ENCODE data around the gene MAST4. TPM values are rescaled to one million over a fixed set of nuclear protein-coding genes. Genes with fewer than 3 reads are reported as not detected.

MAST4 gene
- total and polyA plus RNA-seq, 4 donors = 3.7 to 9.5 (median 6.5) TPM

GRCh38 chr5:66923922-66924321 lies 327.7 kb downstream of the MAST4 start (continued):
- TF ChIP-seq RAD21 (IDR thresholded peaks at IDR 0.05) = no peak
- TF ChIP-seq GABPA (IDR thresholded peaks at IDR 0.05 in 1 of 2, conservative IDR thresholded peaks at IDR 0.05 in 1 of 2) = no peak
- no peak for TF ChIP-seq FOXA1 (IDR thresholded peaks at IDR 0.05)
- TF ChIP-seq ATF3 (IDR thresholded peaks at IDR 0.05) = no peak
- no peak for TF ChIP-seq EGR1 (IDR thresholded peaks at IDR 0.05; ENCODE audit: low read depth in 2 of 2)

GRCh38 chr5:66927140-66927539 lies 330.9 kb downstream of the MAST4 start:
- no peak for DNase-seq (ENCODE audit: low spot score)
- Histone ChIP-seq H3K4me3 (ENCODE audit: low read depth in 1 of 3, low read length in 3 of 3) (no peak overlapping the region), H3K9me3 (ENCODE audit: control insufficient read depth in 4 of 4, low read length in 3 of 4) (no peaks in the 10 kb centered on the region), H3K4me1 (ENCODE audit: control insufficient read depth in 4 of 4, insufficient read depth in 4 of 4, low read length in 3 of 4) (no peaks in the 10 kb centered on the region), H3K27ac (ENCODE audit: low read depth in 1 of 2, low read length in 2 of 2) (no peak overlapping the region), H3K27me3 (ENCODE audit: control insufficient read depth in 4 of 4, insufficient read depth in 4 of 4, low read length in 3 of 4) (no peaks in the 10 kb centered on the region), H3K9ac (ENCODE audit: low read depth in 1 of 2, low read length in 2 of 2) (no peak overlapping the region), H3K36me3 (ENCODE audit: control insufficient read depth in 4 of 4, insufficient read depth in 3 of 4, low read depth in 1 of 4, low read length in 3 of 4) (no peaks in the 10 kb centered on the region)
- TF ChIP-seq FOXA2 (IDR thresholded peaks at IDR 0.05) (no peak), REST (IDR thresholded peaks at IDR 0.05) (no peak), MAX (IDR thresholded peaks at IDR 0.05) (no peak), SP1 (IDR thresholded peaks at IDR 0.05) (no peak), ZBTB33 (IDR thresholded peaks at IDR 0.05) (no peak), EGR1 (IDR thresholded peaks at IDR 0.05; ENCODE audit: low read depth in 2 of 2) (no peak), TAF1 (conservative IDR thresholded peaks at IDR 0.05) (no peak)

GRCh38 chr5:66929281-66929680 lies 333.1 kb downstream of the MAST4 start:
- no peak overlapping the region for H3K27ac ChIP-seq (ENCODE audit: low read depth in 1 of 2, low read length in 2 of 2)
- WGBS = 90% methylated on average over 1 of the region's 1 CpG
- no peaks in the 10 kb centered on the region for H3K27me3 ChIP-seq (ENCODE audit: control insufficient read depth in 4 of 4, insufficient read depth in 4 of 4, low read length in 3 of 4)
- H3K36me3 ChIP-seq (ENCODE audit: control insufficient read depth in 4 of 4, insufficient read depth in 3 of 4, low read depth in 1 of 4, low read length in 3 of 4) = no peaks in the 10 kb centered on the region
- no peaks in the 10 kb centered on the region for H3K4me1 ChIP-seq (ENCODE audit: control insufficient read depth in 4 of 4, insufficient read depth in 4 of 4, low read length in 3 of 4)
- no peaks in the 10 kb centered on the region for H3K9me3 ChIP-seq (ENCODE audit: control insufficient read depth in 4 of 4, low read length in 3 of 4)
- H3K9ac ChIP-seq (ENCODE audit: low read depth in 1 of 2, low read length in 2 of 2) = no peak overlapping the region
- no peak overlapping the region for H3K4me3 ChIP-seq (ENCODE audit: low read depth in 1 of 3, low read length in 3 of 3)
- no peak for DNase-seq (ENCODE audit: low spot score)
- no peak for TF ChIP-seq EGR1 (IDR thresholded peaks at IDR 0.05; ENCODE audit: low read depth in 2 of 2)
- TF ChIP-seq REST (IDR thresholded peaks at IDR 0.05) = no peak
- no peak for TF ChIP-seq ZBTB33 (IDR thresholded peaks at IDR 0.05)
- TF ChIP-seq FOXA2 (IDR thresholded peaks at IDR 0.05) = no peak
- no peak for TF ChIP-seq MAX (IDR thresholded peaks at IDR 0.05)
- TF ChIP-seq NR2F2 (IDR thresholded peaks at IDR 0.05) = no peak
- TF ChIP-seq TAF1 (conservative IDR thresholded peaks at IDR 0.05) = no peak
- no peak for TF ChIP-seq SP1 (IDR thresholded peaks at IDR 0.05)
- TF ChIP-seq RAD21 (IDR thresholded peaks at IDR 0.05) = no peak
- no peak for TF ChIP-seq FOXA1 (IDR thresholded peaks at IDR 0.05)
- no peak for TF ChIP-seq YY1 (IDR thresholded peaks at IDR 0.05)
- TF ChIP-seq CTCF (IDR thresholded peaks at IDR 0.05; ENCODE audit: low read depth, low read length, missing input control) = no peak
- TF ChIP-seq HNF4A (conservative IDR thresholded peaks at IDR 0.05) = no peak

Data from liver (tissue), 9 donors.